A673 (cell line): ENCODE results near the gene MBOAT7. TPM values are rescaled to one million over a fixed set of nuclear protein-coding genes. Genes with fewer than 3 reads are reported as not detected.
"Not testable (repeated sequence)": the region's sequence is repeated elsewhere in the genome, so short reads cannot be mapped to it uniquely, and the experiment has no call there.

ENCODE experiments used
- BruUV-seq: library from RNA; stranded (reverse); fragments of 400-500 nt; replicated peaks from 2 replicates; lab custom pipeline; 2021; lab: Mats Ljungman, UMichigan
- CTCF ChIA-PET: fragments of 300-600 bp; sonication (Branson Sonifier 250); formaldehyde crosslinking; loops from one replicate; lab custom pipeline; 2022; ENCODE audit warnings: antibody characterized with exemption; lab: Charles Lee
- POLR2A ChIA-PET: fragments of 300-600 bp; sonication (Branson Sonifier 250); formaldehyde crosslinking; loops from one replicate; lab custom pipeline; 2022; ENCODE audit warnings: antibody characterized with exemption; ENCODE audit not compliant: low non-redundant PET; lab: Charles Lee
- DNase-seq: peaks from one replicate; pipeline ENCODE4 v3.0.0-alpha.2; 2015; ENCODE audit warnings: low spot score
- H3K27ac ChIP-seq: fragments of 200-600 bp; sonication (generic); 2 replicates; pipeline ENCODE4 v1.5.1; 2016; ENCODE audit warnings: mixed run types, low read depth, mild to moderate bottlenecking, mixed read lengths, antibody characterized with exemption, low read length; ENCODE audit not compliant: poor library complexity, severe bottlenecking
- H3K27me3 ChIP-seq: fragments of 200-600 bp; sonication (generic); replicated peaks from 2 replicates; pipeline ENCODE4 v1.6.1; 2017; ENCODE audit warnings: mixed run types, low read depth, mild to moderate bottlenecking, mixed read lengths, antibody characterized with exemption, low read length; ENCODE audit not compliant: insufficient read depth, poor library complexity
- H3K36me3 ChIP-seq: fragments of 200-600 bp; sonication (generic); 2 replicates; pipeline ENCODE4 v1.6.1; 2016; ENCODE audit warnings: mixed run types, mild to moderate bottlenecking, mixed read lengths, antibody characterized with exemption, low read length; ENCODE audit not compliant: insufficient read depth, poor library complexity, severe bottlenecking
- H3K4me1 ChIP-seq: fragments of 200-600 bp; sonication (generic); 2 replicates; pipeline ENCODE4 v1.6.1; 2017; ENCODE audit warnings: mixed run types, mild to moderate bottlenecking, mixed read lengths, antibody characterized with exemption, low read length; ENCODE audit not compliant: insufficient read depth, poor library complexity, severe bottlenecking
- H3K4me3 ChIP-seq: fragments of 200-600 bp; sonication (generic); 2 replicates; pipeline ENCODE4 v1.5.1; 2016; ENCODE audit warnings: low read depth, mixed run types, mild to moderate bottlenecking, mixed read lengths, low read length; ENCODE audit not compliant: poor library complexity, severe bottlenecking
- H3K9me3 ChIP-seq: fragments of 200-600 bp; sonication (generic); 2 replicates; pipeline ENCODE4 v1.6.1; 2016; ENCODE audit warnings: mixed run types, low read depth, mild to moderate bottlenecking, mixed read lengths, antibody characterized with exemption, low read length; ENCODE audit not compliant: poor library complexity, severe bottlenecking
- CTCF ChIP-seq: fragments of 300-800, 200-600 bp; sonication (generic); conservative IDR thresholded peaks from 2 replicates; pipeline ENCODE4 v1.5.1; 2017; ENCODE audit warnings: low read depth, mild to moderate bottlenecking, antibody characterized with exemption, low read length, moderate library complexity, mixed read lengths
- EZH2 ChIP-seq: fragments of 200-600 bp; sonication (generic); IDR thresholded peaks from 2 replicates; pipeline ENCODE4 v1.6.1; 2017; ENCODE audit warnings: borderline replicate concordance, low read depth, mild to moderate bottlenecking, mixed read lengths, antibody characterized with exemption, low read length; ENCODE audit not compliant: poor library complexity, severe bottlenecking
- intact Hi-C: fragments of 100-400 bp; cut with micrococcal nuclease; formaldehyde crosslinking; loops from one replicate; pipeline ENCODE4 v1.10.0; 2022; ENCODE audit not compliant: unreplicated experiment
- total RNA-seq: library from RNA; stranded (reverse); gene quantifications from 2 replicates; pipeline ENCODE4 v1.2.3, GENCODE V29; 2021

MBOAT7 gene
- total RNA-seq, 1 experiment from 2014 or later, result 107 TPM

- no TSS peak for BruUV-seq
- Histone ChIP-seq H3K27ac (no peak overlapping the region), H3K27me3 (no peaks in the 10 kb centered on the region), H3K4me1 (peaks cover 11% of the 10 kb centered on the region), H3K36me3 (peaks cover 33% of the 10 kb centered on the region), H3K9me3 (no peaks in the 10 kb centered on the region), H3K4me3 (no peak overlapping the region)
- DNase-seq, result no peak
- POLR2A ChIA-PET, result interaction anchor here (1.4 kb wide), 1 partner anchor 8 kb away, joined by 3 read pairs; no protein-coding TSS in a partner anchor
- CTCF ChIA-PET, result no interaction called here
- TF ChIP-seq CTCF, result no peak
- no peak for TF ChIP-seq EZH2
- intact Hi-C loops, result no loop called here
Observed at GRCh38 chr19:54197121-54197520, 7.7 kb upstream of the MBOAT7 start.

GRCh38 chr19:54196536-54196935, 7.2 kb upstream of the MBOAT7 start:
- peaks cover 10% of the 10 kb centered on the region for H3K4me1 ChIP-seq
- no peak for DNase-seq
- intact Hi-C loops, result no loop called here
- H3K27me3 ChIP-seq, result no peaks in the 10 kb centered on the region
- H3K27ac ChIP-seq, result no peak overlapping the region
- no peaks in the 10 kb centered on the region for H3K9me3 ChIP-seq
- POLR2A ChIA-PET, result interaction anchor here (1.4 kb wide), 1 partner anchor 8 kb away, joined by 3 read pairs; no protein-coding TSS in a partner anchor
- CTCF ChIA-PET, result no interaction called here
- BruUV-seq, result no TSS peak
- H3K36me3 ChIP-seq, result peaks cover 27% of the 10 kb centered on the region
- H3K4me3 ChIP-seq, result no peak overlapping the region
- TF ChIP-seq CTCF, result no peak
- TF ChIP-seq EZH2, result no peak

GRCh38 chr19:54194463-54194862, 5.1 kb upstream of the MBOAT7 start:
- DNase-seq, H3K4me1 ChIP-seq, H3K4me3 ChIP-seq, POLR2A ChIA-PET, intact Hi-C loops, H3K9me3 ChIP-seq, H3K27ac ChIP-seq, H3K27me3 ChIP-seq, CTCF ChIA-PET, BruUV-seq: not testable (repeated sequence)
- H3K36me3 ChIP-seq, result peaks cover 21% of the 10 kb centered on the region

GRCh38 chr19:54193011-54193410, 3.6 kb upstream of the MBOAT7 start:
- no peak for TF ChIP-seq CTCF
- TF ChIP-seq EZH2, result no peak
- CTCF ChIA-PET, result no interaction called here
- no TSS peak for BruUV-seq

More at GRCh38 chr19:54193011-54193410, 3.6 kb upstream of the MBOAT7 start:
- DNase-seq, result no peak
- no peaks in the 10 kb centered on the region for H3K27me3 ChIP-seq
- POLR2A ChIA-PET, result no interaction called here
- H3K4me1 ChIP-seq, result peaks cover 16% of the 10 kb centered on the region
- intact Hi-C loops, result no loop called here
- no peaks in the 10 kb centered on the region for H3K9me3 ChIP-seq
- no peak overlapping the region for H3K4me3 ChIP-seq
- peaks cover 21% of the 10 kb centered on the region for H3K36me3 ChIP-seq
- H3K27ac ChIP-seq, result no peak overlapping the region
